Right cardiac atrium (tissue), 5 donors: ENCODE measurements around the gene PDLIM3. TPM values are rescaled to one million over a fixed set of nuclear protein-coding genes. Genes with fewer than 3 reads are reported as not detected.
"Not testable (repeated sequence)": the region's sequence is repeated elsewhere in the genome, so short reads cannot be mapped to it uniquely, and the experiment has no call there.

Source experiments
- ATAC-seq, 2 donors: fragments of 200-7000 bp; cut with Tn5 transposase; one replicate each; pipeline versions ENCODE4 v1.8.0 to v1.9.1; 2020; ENCODE audit warnings: moderate library complexity in 2 of 2, mild to moderate bottlenecking in 1 of 2
- DNase-seq, 3 donors: peaks; one replicate each; pipeline ENCODE4 v3.0.0-alpha.2; 2020
- H3K27ac ChIP-seq: one replicate; pipeline ENCODE4 v1.5.1; 2013; ENCODE audit warnings: mild to moderate bottlenecking, low read length, control low read depth, moderate library complexity
- H3K27me3 ChIP-seq: one replicate; pipeline ENCODE4 v1.6.1; 2013; ENCODE audit not compliant: control insufficient read depth, insufficient read depth
- H3K4me1 ChIP-seq: one replicate; pipeline ENCODE4 v1.6.1; 2013; ENCODE audit warnings: low read length; ENCODE audit not compliant: control insufficient read depth, insufficient read depth
- H3K4me3 ChIP-seq: one replicate; pipeline ENCODE4 v1.5.1; 2013; ENCODE audit warnings: low read length, control low read depth
- H3K9me3 ChIP-seq: one replicate; pipeline ENCODE4 v1.6.1; 2013; ENCODE audit warnings: low read length; ENCODE audit not compliant: control insufficient read depth
- WGBS: extraction: QIAGEN DNeasy Blood & Tissue Kit; methylation state at CpG from one replicate; pipeline ENCODE4 v1.1.7; 2013; 5-methylcytosine and 5-hydroxymethylcytosine counted together
- intact Hi-C, 4 donors: fragments of 100-400 bp; cut with DNase I; formaldehyde crosslinking; loops; one replicate each; pipeline versions ENCODE4 v1.11.0 to v1.14.0; 2022 to 2023
- polyA plus RNA-seq: library from polyadenylated mRNA; stranded (reverse); fragments of 200-250 nt; gene quantifications from one replicate; pipeline ENCODE4 v1.2.3, GENCODE V29; 2013
- total RNA-seq, 4 donors: library from RNA; stranded (reverse); fragmentation: NEBNext Ultra II Directional; extraction: Animal tissue kit (Norgen Biotek cat#: 25700); gene quantifications; one replicate each; pipeline ENCODE4 v1.2.1, GENCODE V29; 2021
- donor health status: healthy with polysubstance abuse.
- donor health status: DM: no; HTN: yes; CAD: no.
- donor health status: DM: no; HTN: no; CAD: no.
- donor health status: DM: no; HTN: yes; CAD: no; lungs with severe emphysema.
- donor health status: DM: yes; HTN: yes; CAD: no.

Gene PDLIM3
- total and polyA plus RNA-seq, 5 donors = 267 to 965 (median 314) TPM

- no peaks in the 10 kb centered on the region for H3K9me3 ChIP-seq
Observed at GRCh38 chr4:185520119-185520518, 15.2 kb downstream of the PDLIM3 start.

GRCh38 chr4:185518494-185518893, 16.8 kb downstream of the PDLIM3 start:
- intact Hi-C loops = loop anchor here in 1 of 4 donors (10.0 kb wide), 1 partner anchor 76 kb away; no protein-coding TSS in a partner anchor
- H3K27me3 ChIP-seq = no peaks in the 10 kb centered on the region
- no peak for ATAC-seq
- WGBS = 31% methylated on average over 1 of the region's 1 CpG
- H3K4me1 ChIP-seq = peaks cover 6% of the 10 kb centered on the region
- H3K4me3 ChIP-seq = no peak overlapping the region
- no peaks in the 10 kb centered on the region for H3K9me3 ChIP-seq
- DNase-seq = no peak
- H3K27ac ChIP-seq = no peak overlapping the region

More at GRCh38 chr4:185520119-185520518, 15.2 kb downstream of the PDLIM3 start:
- intact Hi-C loops = no loop called here
- Histone ChIP-seq H3K4me1 (peaks cover 2% of the 10 kb centered on the region), H3K27ac (no peak overlapping the region), H3K27me3 (no peaks in the 10 kb centered on the region), H3K4me3 (no peak overlapping the region)
- WGBS = 28% methylated on average over 4 of the region's 4 CpGs
- DNase-seq = no peak
- peak; percentile 91 to 94 for ATAC-seq

- no peak for ATAC-seq
- no peak overlapping the region for H3K4me3 ChIP-seq
- no peak for DNase-seq
- no peaks in the 10 kb centered on the region for H3K9me3 ChIP-seq
- H3K27ac ChIP-seq = peak overlapping the region; percentile 7
- intact Hi-C loops = loop anchor here in 1 of 4 donors (10.0 kb wide), 1 partner anchor 77 kb away; no protein-coding TSS in a partner anchor
- no peaks in the 10 kb centered on the region for H3K27me3 ChIP-seq
- peaks cover 7% of the 10 kb centered on the region for H3K4me1 ChIP-seq
Observed at GRCh38 chr4:185518069-185518468, 17.2 kb downstream of the PDLIM3 start.

- Histone ChIP-seq H3K4me3 (no peak overlapping the region), H3K27me3 (no peaks in the 10 kb centered on the region), H3K9me3 (no peaks in the 10 kb centered on the region), H3K4me1 (peaks cover 11% of the 10 kb centered on the region), H3K27ac (no peak overlapping the region)
- no peak for DNase-seq
- intact Hi-C loops = loop anchor here in 1 of 4 donors (10.0 kb wide), 1 partner anchor 80 kb away; no protein-coding TSS in a partner anchor
- 81% methylated on average over 4 of the region's 4 CpGs for WGBS
- no peak for ATAC-seq
Observed at GRCh38 chr4:185515248-185515647, 20.1 kb downstream of the PDLIM3 start.

GRCh38 chr4:185514182-185514697, 21.1 kb downstream of the PDLIM3 start:
- Histone ChIP-seq H3K4me1 (peaks cover 11% of the 10 kb centered on the region), H3K27me3 (no peaks in the 10 kb centered on the region), H3K27ac (peak overlapping the region; percentile 92), H3K9me3 (no peaks in the 10 kb centered on the region), H3K4me3 (no peak overlapping the region)
- ATAC-seq (peak; percentile 5 to 8), DNase-seq (no peak)
- intact Hi-C loops = loop anchor here in 1 of 4 donors (10.0 kb wide), 1 partner anchor 81 kb away; no protein-coding TSS in a partner anchor
- 67% methylated on average over 17 of the region's 17 CpGs for WGBS

- 22% methylated on average over 10 of the region's 10 CpGs for WGBS
Observed at GRCh38 chr4:185513489-185514181, 21.7 kb downstream of the PDLIM3 start.

GRCh38 chr4:185512516-185512915, 22.8 kb downstream of the PDLIM3 start:
- Histone ChIP-seq H3K4me1 (peaks cover 11% of the 10 kb centered on the region), H3K27me3 (no peaks in the 10 kb centered on the region), H3K9me3 (no peaks in the 10 kb centered on the region), H3K4me3 (no peak overlapping the region), H3K27ac (peak overlapping the region; percentile 63)
- 77% methylated on average over 3 of the region's 3 CpGs for WGBS
- no peak for ATAC-seq
- DNase-seq = no peak
- intact Hi-C loops = loop anchor here in 1 of 4 donors (10.0 kb wide), 1 partner anchor 82 kb away; no protein-coding TSS in a partner anchor

More at GRCh38 chr4:185513489-185514181, 21.7 kb downstream of the PDLIM3 start:
- ATAC-seq = peak; percentile 77 to 84
- H3K9me3 ChIP-seq = no peaks in the 10 kb centered on the region
- intact Hi-C loops = loop anchor here in 1 of 4 donors (10.0 kb wide), 1 partner anchor 81 kb away; no protein-coding TSS in a partner anchor
- H3K27me3 ChIP-seq = no peaks in the 10 kb centered on the region
- H3K27ac ChIP-seq = peak overlapping the region; percentile 45
- H3K4me3 ChIP-seq = no peak overlapping the region
- DNase-seq = peak in 1 of 3 donors; percentile 55
- peaks cover 11% of the 10 kb centered on the region for H3K4me1 ChIP-seq

- Histone ChIP-seq H3K4me1 (peaks cover 11% of the 10 kb centered on the region), H3K27ac (peak overlapping the region; percentile 21)
- H3K27me3 ChIP-seq, H3K9me3 ChIP-seq, ATAC-seq, H3K4me3 ChIP-seq: not testable (repeated sequence)
- 65% methylated on average over 2 of the region's 2 CpGs for WGBS
- intact Hi-C loops = loop anchor here in 1 of 4 donors (10.0 kb wide), 1 partner anchor 84 kb away; no protein-coding TSS in a partner anchor
- DNase-seq = peak in 1 of 3 donors; percentile 52
Observed at GRCh38 chr4:185511243-185511642, 24.1 kb downstream of the PDLIM3 start.

- no peak for ATAC-seq
- 65% methylated on average over 5 of the region's 5 CpGs for WGBS
- H3K4me1 ChIP-seq = peaks cover 11% of the 10 kb centered on the region
- H3K4me3 ChIP-seq = no peak overlapping the region
- H3K9me3 ChIP-seq = no peaks in the 10 kb centered on the region
- H3K27ac ChIP-seq = peak overlapping the region; percentile 79
- H3K27me3 ChIP-seq = no peaks in the 10 kb centered on the region
- intact Hi-C loops = loop anchor here in 1 of 4 donors (10.0 kb wide), 1 partner anchor 84 kb away; no protein-coding TSS in a partner anchor
- no peak for DNase-seq
Observed at GRCh38 chr4:185510806-185511205, 24.5 kb downstream of the PDLIM3 start.

GRCh38 chr4:185508181-185508580, 27.1 kb downstream of the PDLIM3 start:
- Histone ChIP-seq H3K4me1 (peaks cover 5% of the 10 kb centered on the region), H3K4me3 (no peak overlapping the region), H3K27ac (no peak overlapping the region), H3K9me3 (no peaks in the 10 kb centered on the region), H3K27me3 (no peaks in the 10 kb centered on the region)
- intact Hi-C loops = no loop called here
- 77% methylated on average over 4 of the region's 4 CpGs for WGBS
- ATAC-seq = no peak
- DNase-seq = no peak

GRCh38 chr4:185506422-185506821, 28.9 kb downstream of the PDLIM3 start:
- WGBS = 92% methylated on average over 20 of the region's 20 CpGs
- H3K27ac ChIP-seq = no peak overlapping the region
- ATAC-seq = peak in 1 of 2 donors; percentile 3

More at GRCh38 chr4:185506422-185506821, 28.9 kb downstream of the PDLIM3 start:
- no peaks in the 10 kb centered on the region for H3K9me3 ChIP-seq
- H3K27me3 ChIP-seq = no peaks in the 10 kb centered on the region
- no peak overlapping the region for H3K4me3 ChIP-seq
- intact Hi-C loops = no loop called here
- H3K4me1 ChIP-seq = no peaks in the 10 kb centered on the region
- DNase-seq = peak in 2 of 3 donors; percentile 54 to 56
